ENCODE measurements around the gene MAGI2. TPM values are rescaled to one million over a fixed set of nuclear protein-coding genes. Genes with fewer than 3 reads are reported as not detected.

Gene MAGI2
- total RNA-seq, 4 donors from 2014 or later = 0.23 to 5.5 (median 0.45) TPM

DNA sequence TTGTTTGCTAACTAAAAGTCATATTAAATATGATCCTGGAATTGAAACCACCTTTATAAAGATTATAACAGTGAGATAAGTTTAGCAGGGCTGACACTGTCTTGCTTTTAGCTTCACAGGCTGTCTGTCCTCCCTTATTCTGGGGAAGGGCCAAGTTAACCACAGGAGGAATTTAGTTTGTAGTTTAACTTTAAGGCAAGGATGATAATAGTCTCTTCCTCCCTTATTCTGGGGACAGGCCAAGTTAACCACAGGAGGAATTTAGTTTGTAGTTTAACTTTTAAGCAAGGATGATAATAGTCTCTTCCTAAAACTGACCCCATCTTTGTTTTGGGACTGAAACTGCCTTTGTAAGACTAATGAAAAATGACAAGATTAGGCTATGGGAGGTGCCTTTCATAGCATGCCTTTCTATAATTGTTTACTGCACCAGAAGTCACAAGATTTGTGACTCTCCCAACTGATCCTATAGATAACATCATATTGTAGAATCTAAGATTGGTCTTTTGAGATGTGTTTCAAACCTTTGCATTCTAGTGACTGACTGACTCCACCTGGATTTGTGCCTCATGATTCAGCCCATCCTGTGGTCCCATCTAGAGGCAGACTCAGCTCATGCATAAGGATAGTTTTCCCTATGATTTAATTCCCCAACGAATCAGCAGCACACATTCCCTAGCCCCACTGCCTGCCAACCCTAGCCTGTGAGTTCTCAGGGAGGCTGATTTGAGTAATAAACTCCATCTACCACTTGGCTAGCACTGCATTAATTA lies 212.0 kb downstream of the MAGI2 start:
- Histone ChIP-seq H3K4me3 (no peak overlapping the region), H3K27ac (no peak overlapping the region), H3K4me1 (no peaks in the 10 kb centered on the region), H3K9me3 (peaks cover 0 to 7% (median 0%) of the 10 kb centered on the region in 3 donors), H3K36me3 (no peaks in the 10 kb centered on the region), H3K27me3 (no peaks in the 10 kb centered on the region)
- intact Hi-C loops (cut with DNase I) = no loop called here
- no peak for TF ChIP-seq POLR2A (IDR thresholded peaks at IDR 0.05)
- TF ChIP-seq, protein P1, sequence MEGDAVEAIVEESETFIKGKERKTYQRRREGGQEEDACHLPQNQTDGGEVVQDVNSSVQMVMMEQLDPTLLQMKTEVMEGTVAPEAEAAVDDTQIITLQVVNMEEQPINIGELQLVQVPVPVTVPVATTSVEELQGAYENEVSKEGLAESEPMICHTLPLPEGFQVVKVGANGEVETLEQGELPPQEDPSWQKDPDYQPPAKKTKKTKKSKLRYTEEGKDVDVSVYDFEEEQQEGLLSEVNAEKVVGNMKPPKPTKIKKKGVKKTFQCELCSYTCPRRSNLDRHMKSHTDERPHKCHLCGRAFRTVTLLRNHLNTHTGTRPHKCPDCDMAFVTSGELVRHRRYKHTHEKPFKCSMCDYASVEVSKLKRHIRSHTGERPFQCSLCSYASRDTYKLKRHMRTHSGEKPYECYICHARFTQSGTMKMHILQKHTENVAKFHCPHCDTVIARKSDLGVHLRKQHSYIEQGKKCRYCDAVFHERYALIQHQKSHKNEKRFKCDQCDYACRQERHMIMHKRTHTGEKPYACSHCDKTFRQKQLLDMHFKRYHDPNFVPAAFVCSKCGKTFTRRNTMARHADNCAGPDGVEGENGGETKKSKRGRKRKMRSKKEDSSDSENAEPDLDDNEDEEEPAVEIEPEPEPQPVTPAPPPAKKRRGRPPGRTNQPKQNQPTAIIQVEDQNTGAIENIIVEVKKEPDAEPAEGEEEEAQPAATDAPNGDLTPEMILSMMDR (IDR thresholded peaks at IDR 0.05) = no peak
- DNase-seq = no peak
- WGBS, 2 donors = 69 to 76% methylated on average over 1 of the region's 1 CpG

DNA sequence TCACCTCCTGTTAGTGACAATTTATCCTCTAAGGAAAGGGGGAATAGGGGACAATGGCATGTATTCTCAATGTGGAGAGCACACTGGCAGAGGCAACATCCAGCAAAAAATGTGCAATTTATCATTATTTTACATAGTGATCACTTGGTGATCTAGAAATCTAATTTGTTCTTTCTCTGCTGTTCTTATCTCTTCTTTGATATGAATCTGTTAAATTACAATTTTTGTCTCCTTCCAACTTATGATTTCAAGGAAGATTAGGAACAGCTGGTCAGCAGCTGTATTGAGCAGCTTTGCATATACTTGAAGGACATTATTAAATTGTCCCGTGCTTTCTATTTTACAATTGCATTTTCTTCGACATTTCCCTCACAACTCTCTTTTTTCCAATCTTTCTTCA lies 213.1 kb downstream of the MAGI2 start:
- Histone ChIP-seq H3K4me1 (no peaks in the 10 kb centered on the region), H3K9me3 (peaks cover 0 to under 1% (median 0%) of the 10 kb centered on the region in 3 donors), H3K4me3 (no peak overlapping the region), H3K27ac (no peak overlapping the region), H3K36me3 (no peaks in the 10 kb centered on the region), H3K27me3 (no peaks in the 10 kb centered on the region)
- intact Hi-C loops (cut with DNase I) = no loop called here
- 51 to 69% methylated on average over 2 of the region's 2 CpGs for WGBS, 2 donors
- TF ChIP-seq, protein P1 (IDR thresholded peaks at IDR 0.05) = no peak
- no peak for TF ChIP-seq POLR2A (IDR thresholded peaks at IDR 0.05)
- DNase-seq = no peak

DNA sequence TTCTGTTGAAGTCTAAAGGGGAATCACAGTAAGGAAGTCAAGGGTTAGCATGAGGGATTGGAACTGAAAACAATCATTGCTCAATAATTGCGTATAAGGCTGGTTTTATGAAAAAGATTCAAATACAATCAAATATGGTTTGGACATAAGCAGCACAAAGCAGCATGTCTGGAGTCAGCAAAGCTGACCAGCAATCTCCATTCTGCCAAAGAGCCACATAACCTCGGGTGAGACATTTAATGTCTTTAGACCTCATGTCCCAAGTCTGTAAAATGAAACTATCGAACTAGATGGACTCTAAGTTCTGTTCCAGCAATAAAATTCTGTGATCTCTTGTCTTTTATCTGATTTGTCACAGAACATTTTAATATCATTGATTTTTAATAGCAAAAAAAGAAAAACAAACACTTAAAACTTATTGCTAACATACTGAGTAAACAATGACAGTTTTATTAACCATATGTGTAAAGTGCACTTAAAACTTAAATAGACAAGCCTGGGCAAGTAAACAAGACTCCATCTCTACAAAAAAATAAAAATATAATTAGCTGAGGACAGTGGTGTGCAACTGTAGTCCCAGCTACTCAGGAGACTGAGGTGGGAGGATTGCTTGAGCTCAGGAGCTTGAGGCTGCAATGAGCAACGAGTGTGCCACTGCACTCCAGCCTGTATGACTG lies 217.0 kb downstream of the MAGI2 start:
- intact Hi-C loops (cut with DNase I) = no loop called here
- no peak overlapping the region for H3K4me3 ChIP-seq
- 63 to 65% methylated on average over 4 of the region's 4 CpGs for WGBS, 2 donors
- no peak for DNase-seq
- no peaks in the 10 kb centered on the region for H3K27me3 ChIP-seq
- H3K36me3 ChIP-seq = no peaks in the 10 kb centered on the region
- no peak for TF ChIP-seq POLR2A (IDR thresholded peaks at IDR 0.05)
- TF ChIP-seq, protein P1 (IDR thresholded peaks at IDR 0.05) = no peak
- H3K27ac ChIP-seq = no peak overlapping the region
- no peaks in the 10 kb centered on the region for H3K4me1 ChIP-seq
- no peaks in the 10 kb centered on the region for H3K9me3 ChIP-seq

DNA sequence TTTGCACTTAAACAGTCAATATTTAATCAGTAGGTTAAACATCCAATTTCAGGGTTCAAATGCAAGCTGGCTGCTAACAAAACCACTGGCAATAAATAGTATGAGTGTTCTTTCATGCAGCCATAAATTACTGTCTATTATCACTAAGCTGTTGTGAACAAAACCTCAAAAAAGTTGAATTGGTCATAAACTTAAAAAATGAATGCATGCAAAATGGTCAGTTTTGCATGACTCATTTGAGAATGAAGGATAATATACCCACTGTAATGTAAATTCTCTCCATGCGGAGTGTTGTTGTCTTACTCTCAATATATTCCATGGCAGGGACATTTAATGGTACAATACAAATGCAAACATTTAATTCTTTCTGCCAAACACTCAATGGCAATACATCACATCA lies 226.4 kb downstream of the MAGI2 start:
- DNase-seq = no peak
- Histone ChIP-seq H3K36me3 (no peaks in the 10 kb centered on the region), H3K27me3 (no peaks in the 10 kb centered on the region), H3K27ac (no peak overlapping the region), H3K4me3 (no peak overlapping the region), H3K4me1 (no peaks in the 10 kb centered on the region), H3K9me3 (no peaks in the 10 kb centered on the region)
- TF ChIP-seq, protein P1 (IDR thresholded peaks at IDR 0.05) = no peak
- TF ChIP-seq POLR2A (IDR thresholded peaks at IDR 0.05) = no peak
- intact Hi-C loops (cut with DNase I) = no loop called here
- 54 to 82% methylated on average over 1 of the region's 1 CpG for WGBS, 2 donors

DNA sequence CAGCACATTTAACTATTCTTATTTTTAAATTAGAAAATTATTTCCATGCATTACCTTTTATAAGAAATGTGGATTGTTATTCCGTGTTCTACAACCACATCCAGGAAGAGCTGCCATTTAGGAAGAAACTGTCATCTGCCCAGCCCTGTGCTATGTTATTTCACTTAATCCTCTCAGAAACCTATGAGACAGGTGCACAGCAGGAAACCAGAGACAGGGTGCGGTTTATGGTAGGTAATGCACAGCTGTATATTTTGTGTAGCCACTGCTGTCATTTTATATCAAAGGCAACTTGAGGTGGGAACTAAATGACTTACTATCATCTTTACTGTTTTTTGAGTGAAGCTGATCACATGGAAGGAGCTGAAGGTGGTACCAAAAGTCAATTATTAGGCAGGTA lies 232.3 kb downstream of the MAGI2 start:
- WGBS, 2 donors = 78 to 83% methylated on average over 2 of the region's 2 CpGs
- Histone ChIP-seq H3K4me1 (no peaks in the 10 kb centered on the region), H3K36me3 (no peaks in the 10 kb centered on the region), H3K27me3 (no peaks in the 10 kb centered on the region), H3K27ac (no peak overlapping the region), H3K4me3 (no peak overlapping the region), H3K9me3 (no peaks in the 10 kb centered on the region)
- intact Hi-C loops (cut with DNase I) = no loop called here
- TF ChIP-seq, protein P1 (IDR thresholded peaks at IDR 0.05) = no peak
- TF ChIP-seq POLR2A (IDR thresholded peaks at IDR 0.05) = no peak
- DNase-seq = no peak

Data from esophagus squamous epithelium (tissue), 5 donors.